CD14-positive monocyte (primary cell): ENCODE measurements around the gene TTC9B. TPM values are rescaled to one million over a fixed set of nuclear protein-coding genes. Genes with fewer than 3 reads are reported as not detected.

Experiments used
- DNase-seq, 3 donors: peaks; one replicate each; pipeline ENCODE4 v3.0.0-alpha.2; 2011 to 2022
- H2AFZ ChIP-seq: 2 replicates; pipeline ENCODE4 v1.6.0; 2012; ENCODE audit warnings: mild to moderate bottlenecking, low read depth, low read length, inconsistent platforms; ENCODE audit not compliant: insufficient read depth, poor library complexity, severe bottlenecking
- H3K27ac ChIP-seq, 2 donors: 1 replicate in 1 of 2; 2 replicates in 1 of 2; pipeline ENCODE4 v1.5.1; 2012 to 2013; ENCODE audit warnings: low read length in 2 of 2, control low read depth in 1 of 2, inconsistent platforms in 1 of 2, low read depth in 1 of 2, mild to moderate bottlenecking in 1 of 2
- H3K27me3 ChIP-seq, 2 donors: one replicate each; pipeline versions ENCODE4 v1.6.0 to v1.6.1; 2011 to 2013; ENCODE audit warnings: low read length in 2 of 2; ENCODE audit not compliant: control insufficient read depth in 2 of 2, insufficient read depth in 2 of 2
- H3K36me3 ChIP-seq, 2 donors: replicated peaks in 1 of 2; 1 replicate in 1 of 2; 2 replicates in 1 of 2; pipeline versions ENCODE4 v1.5.1 to v1.6.1; 2012 to 2013; ENCODE audit warnings: low read length in 2 of 2, control low read depth in 1 of 2, inconsistent platforms in 1 of 2, mild to moderate bottlenecking in 1 of 2; ENCODE audit not compliant: insufficient read depth in 2 of 2, control insufficient read depth in 1 of 2
- H3K4me1 ChIP-seq, 2 donors: 1 replicate in 1 of 2; 2 replicates in 1 of 2; pipeline versions ENCODE4 v1.5.1 to v1.6.1; 2012 to 2013; ENCODE audit warnings: low read length in 2 of 2, control low read depth in 1 of 2, inconsistent platforms in 1 of 2, mild to moderate bottlenecking in 1 of 2, moderate library complexity in 1 of 2; ENCODE audit not compliant: insufficient read depth in 2 of 2, control insufficient read depth in 1 of 2
- H3K4me2 ChIP-seq: replicated peaks from 2 replicates; pipeline ENCODE3; 2012; ENCODE audit warnings: low read length, moderate library complexity, mild to moderate bottlenecking; ENCODE audit not compliant: poor library complexity, severe bottlenecking; ENCODE audit errors: extremely low read depth
- H3K4me3 ChIP-seq, 3 experiments: fragments of 200-600 bp in 1 of 3; sonication (generic) in 1 of 3; replicated peaks in 1 of 3; 1 replicate in 2 of 3; 2 replicates in 1 of 3; pipeline ENCODE4 v1.5.1; 2011 to 2013; ENCODE audit warnings: low read length in 3 of 3, mild to moderate bottlenecking in 3 of 3, control low read depth in 2 of 3, low read depth in 2 of 3, inconsistent platforms in 1 of 3, moderate library complexity in 1 of 3
- H3K79me2 ChIP-seq: 2 replicates; pipeline ENCODE4 v1.6.0; 2012; ENCODE audit warnings: mild to moderate bottlenecking, control low read depth, inconsistent platforms, low read length, moderate library complexity; ENCODE audit not compliant: insufficient read depth
- H3K9ac ChIP-seq: 2 replicates; pipeline ENCODE4 v1.6.0; 2017; ENCODE audit warnings: low read length, mild to moderate bottlenecking; ENCODE audit not compliant: insufficient read depth, poor library complexity, severe bottlenecking
- H3K9me3 ChIP-seq, 2 donors: replicated peaks in 1 of 2; 1 replicate in 1 of 2; 2 replicates in 1 of 2; pipeline versions ENCODE4 v1.5.1 to v1.6.1; 2012 to 2013; ENCODE audit warnings: low read length in 2 of 2, control low read depth in 1 of 2; ENCODE audit not compliant: control insufficient read depth in 1 of 2, insufficient read depth in 1 of 2
- H4K20me1 ChIP-seq: 2 replicates; pipeline ENCODE4 v1.6.0; 2012; ENCODE audit warnings: mild to moderate bottlenecking, low read length, control low read depth, moderate library complexity; ENCODE audit not compliant: insufficient read depth
- H3K27ac Mint-ChIP-seq, 7 donors: one replicate each; pipeline ENCODE4 v1.8.0; 2020; ENCODE audit warnings: mild to moderate bottlenecking in 7 of 7, mixed read lengths in 7 of 7, moderate library complexity in 6 of 7, inconsistent platforms in 2 of 7
- H3K27me3 Mint-ChIP-seq, 3 donors: one replicate each; pipeline ENCODE4 v1.8.0; 2021 to 2022; ENCODE audit warnings: low read depth in 3 of 3, mild to moderate bottlenecking in 3 of 3, mixed read lengths in 3 of 3, moderate library complexity in 3 of 3, inconsistent platforms in 1 of 3
- H3K36me3 Mint-ChIP-seq, 2 donors: one replicate each; pipeline ENCODE4 v1.8.0; 2020; ENCODE audit warnings: mixed read lengths in 2 of 2, inconsistent platforms in 1 of 2, mild to moderate bottlenecking in 1 of 2
- H3K4me1 Mint-ChIP-seq: one replicate; pipeline ENCODE4 v1.8.0; 2020; ENCODE audit warnings: mild to moderate bottlenecking, mixed read lengths
- H3K4me3 Mint-ChIP-seq, 2 donors: one replicate each; pipeline ENCODE4 v1.8.0; 2020; ENCODE audit warnings: mild to moderate bottlenecking in 2 of 2, mixed read lengths in 2 of 2, moderate library complexity in 1 of 2
- H3K9me3 Mint-ChIP-seq, 7 donors: one replicate each; pipeline ENCODE4 v1.8.0; 2020 to 2022; ENCODE audit warnings: mixed read lengths in 7 of 7, mild to moderate bottlenecking in 6 of 7, moderate library complexity in 6 of 7, inconsistent platforms in 2 of 7
- WGBS: methylation state at CpG from one replicate; pipeline ENCODE4 v1.1.5; 2013; ENCODE audit warnings: missing lambda C conversion rate; ENCODE audit not compliant: insufficient coverage; 5-methylcytosine and 5-hydroxymethylcytosine counted together
- intact Hi-C, 2 donors: fragments of 100-400 bp; cut with micrococcal nuclease; formaldehyde crosslinking; loops; one replicate each; pipeline versions ENCODE4 v1.15.0 to v1.15.1; 2023
- polyA plus RNA-seq, 3 donors: library from polyadenylated mRNA; depleted of rRNA in 1 of 3; unstranded in 2 of 3; stranded (reverse) in 1 of 3; fragments of 300-500 nt in 2 of 3; fragments of >200 nt in 1 of 3; fragmentation: Illumina TruSeq in 2 of 3; gene quantifications; 1 replicate in 2 of 3; 2 replicates in 1 of 3; pipeline ENCODE4 v1.2.3, GENCODE V29; 2012 to 2021
- TF ChIP-seq, protein P1 (sequence below): fragments of 200-600 bp; IDR thresholded peaks from one replicate; pipeline ENCODE4 v1.8.0; 2022; ENCODE audit warnings: antibody characterized with exemption, mild to moderate bottlenecking

The TTC9B gene
- polyA plus RNA-seq, 3 donors: not detected

DNA sequence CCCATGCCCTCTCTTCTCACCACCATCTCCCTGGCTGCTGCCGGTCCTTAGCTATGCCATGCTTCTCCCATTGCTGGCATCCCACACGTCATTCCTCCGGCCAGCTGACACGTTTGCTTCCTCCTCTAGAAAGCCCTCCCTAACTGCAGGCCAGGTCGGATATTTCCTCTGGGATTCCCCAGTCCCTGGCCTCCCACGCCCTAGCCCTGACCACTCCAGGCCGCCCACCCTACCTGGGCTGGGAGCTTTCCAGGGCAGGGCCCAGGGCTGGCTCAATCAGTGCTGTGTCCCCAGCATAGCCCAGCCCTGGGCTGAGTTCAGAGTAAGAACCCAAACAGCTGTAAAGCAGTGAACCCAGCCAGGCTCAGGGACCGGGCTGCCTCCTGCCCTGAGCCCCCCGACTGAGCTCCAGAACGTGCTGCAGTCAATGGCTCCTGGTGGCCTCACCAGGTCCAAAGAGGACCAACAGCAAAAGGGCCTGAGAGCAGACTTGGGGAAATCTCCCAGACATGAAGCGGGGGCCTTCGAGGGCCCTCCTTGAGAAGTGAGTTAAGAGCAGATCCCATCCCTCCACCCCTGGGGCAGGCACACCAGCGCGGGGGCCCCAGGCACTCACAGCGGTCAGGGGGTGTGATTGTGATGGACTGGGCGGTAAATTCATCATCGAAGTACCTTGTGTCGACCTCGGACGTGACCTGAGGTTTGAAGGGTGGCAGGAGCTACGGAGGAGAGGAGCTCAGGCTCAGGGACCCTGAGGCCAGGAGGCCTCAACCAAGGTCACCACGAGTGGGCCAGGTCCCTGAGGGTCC lies 16.4 kb upstream of the TTC9B start:
- Histone ChIP-seq H2AFZ (no peak overlapping the region), H3K36me3 (peaks cover 62 to 67% of the 10 kb centered on the region in 2 donors), H3K4me1 (no peaks in the 10 kb centered on the region), H4K20me1 (peaks cover 6% of the 10 kb centered on the region), H3K4me3 (no peak overlapping the region), H3K79me2 (no peaks in the 10 kb centered on the region), H3K27me3 (no peaks in the 10 kb centered on the region), H3K4me2 (no peak overlapping the region), H3K9me3 (no peaks in the 10 kb centered on the region), H3K9ac (no peak overlapping the region), H3K27ac (no peak overlapping the region)
- TF ChIP-seq, protein P1, sequence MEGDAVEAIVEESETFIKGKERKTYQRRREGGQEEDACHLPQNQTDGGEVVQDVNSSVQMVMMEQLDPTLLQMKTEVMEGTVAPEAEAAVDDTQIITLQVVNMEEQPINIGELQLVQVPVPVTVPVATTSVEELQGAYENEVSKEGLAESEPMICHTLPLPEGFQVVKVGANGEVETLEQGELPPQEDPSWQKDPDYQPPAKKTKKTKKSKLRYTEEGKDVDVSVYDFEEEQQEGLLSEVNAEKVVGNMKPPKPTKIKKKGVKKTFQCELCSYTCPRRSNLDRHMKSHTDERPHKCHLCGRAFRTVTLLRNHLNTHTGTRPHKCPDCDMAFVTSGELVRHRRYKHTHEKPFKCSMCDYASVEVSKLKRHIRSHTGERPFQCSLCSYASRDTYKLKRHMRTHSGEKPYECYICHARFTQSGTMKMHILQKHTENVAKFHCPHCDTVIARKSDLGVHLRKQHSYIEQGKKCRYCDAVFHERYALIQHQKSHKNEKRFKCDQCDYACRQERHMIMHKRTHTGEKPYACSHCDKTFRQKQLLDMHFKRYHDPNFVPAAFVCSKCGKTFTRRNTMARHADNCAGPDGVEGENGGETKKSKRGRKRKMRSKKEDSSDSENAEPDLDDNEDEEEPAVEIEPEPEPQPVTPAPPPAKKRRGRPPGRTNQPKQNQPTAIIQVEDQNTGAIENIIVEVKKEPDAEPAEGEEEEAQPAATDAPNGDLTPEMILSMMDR: no peak
- Mint-ChIP-seq H3K36me3 (peaks cover 46 to 64% of the 10 kb centered on the region in 2 donors), H3K4me1 (no peaks in the 10 kb centered on the region), H3K27ac (peak overlapping the region in 1 of 7 donors; percentile 50), H3K9me3 (no peaks in the 10 kb centered on the region), H3K27me3 (peaks cover under 1 to 6% (median 4%) of the 10 kb centered on the region in 3 donors), H3K4me3 (no peak overlapping the region)
- intact Hi-C loops: no loop called here
- no peak for DNase-seq
- WGBS: 96% methylated on average over 18 of the region's 22 CpGs

DNA sequence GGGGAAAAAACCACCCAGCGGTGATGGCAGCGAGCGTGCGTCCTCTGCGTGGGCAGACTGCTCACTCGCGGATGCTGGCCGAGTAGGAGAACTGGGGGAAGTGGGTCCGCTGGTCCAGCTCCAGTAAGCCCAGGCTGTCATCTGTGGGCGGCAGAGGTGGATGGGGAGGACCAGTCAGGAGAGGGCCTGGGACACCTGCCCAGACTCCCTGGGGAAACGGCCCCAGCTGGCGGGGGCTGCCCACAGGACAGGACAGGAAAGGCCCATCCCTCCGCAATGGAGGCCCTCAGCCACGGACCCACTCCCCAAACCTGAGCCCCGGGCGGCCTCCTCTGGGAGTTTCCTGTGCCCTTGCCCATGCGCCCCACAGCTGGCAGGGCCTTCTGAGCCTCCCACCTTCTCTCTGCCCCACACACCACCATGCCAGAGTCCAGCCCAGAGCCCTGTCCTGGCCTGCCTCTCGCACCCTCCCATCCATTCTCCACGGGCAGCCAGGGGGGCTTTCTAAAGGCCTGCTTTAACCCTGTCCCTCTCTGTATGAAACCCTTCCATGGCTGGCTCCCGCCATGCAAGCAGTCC lies 15.7 kb upstream of the TTC9B start:
- Mint-ChIP-seq H3K9me3 (no peaks in the 10 kb centered on the region), H3K4me3 (no peak overlapping the region), H3K36me3 (peaks cover 39 to 57% of the 10 kb centered on the region in 2 donors), H3K27me3 (peaks cover 6 to 13% (median 11%) of the 10 kb centered on the region in 3 donors), H3K4me1 (no peaks in the 10 kb centered on the region), H3K27ac (peak overlapping the region in 1 of 7 donors; percentile 75)
- Histone ChIP-seq H3K27me3 (no peaks in the 10 kb centered on the region), H3K27ac (no peak overlapping the region), H3K36me3 (peaks cover 54 to 59% of the 10 kb centered on the region in 2 donors), H3K79me2 (no peaks in the 10 kb centered on the region), H3K4me3 (no peak overlapping the region), H2AFZ (no peak overlapping the region), H3K9me3 (no peaks in the 10 kb centered on the region), H4K20me1 (peaks cover 6% of the 10 kb centered on the region), H3K4me2 (no peak overlapping the region), H3K4me1 (no peaks in the 10 kb centered on the region), H3K9ac (no peak overlapping the region)
- TF ChIP-seq, protein P1: no peak
- intact Hi-C loops: no loop called here
- 93% methylated on average over 20 of the region's 20 CpGs for WGBS
- DNase-seq: no peak
